Panc1 (cell line): ENCODE measurements around the gene EHD3. TPM values are rescaled to one million over a fixed set of nuclear protein-coding genes. Genes with fewer than 3 reads are reported as not detected.

Source experiments
- ATAC-seq: fragments of 200-7000 bp; cut with Tn5 transposase; 2 replicates; pipeline ENCODE4 v1.9.1; 2020; ENCODE audit warnings: mild to moderate bottlenecking, moderate library complexity
- BruUV-seq: library from RNA; stranded (reverse); fragments of 400-500 nt; replicated peaks from 2 replicates; lab custom pipeline; 2021; lab: Mats Ljungman, UMichigan
- CTCF ChIA-PET: fragments of 300-600 bp; sonication (Branson Sonifier 250); formaldehyde crosslinking; loops from one replicate; lab custom pipeline; 2022; ENCODE audit warnings: antibody characterized with exemption; lab: Charles Lee
- POLR2A ChIA-PET: fragments of 300-600 bp; sonication (Branson Sonifier 250); formaldehyde crosslinking; loops from one replicate; lab custom pipeline; 2022; ENCODE audit warnings: antibody characterized with exemption; lab: Charles Lee
- DNase-seq: peaks from one replicate; pipeline ENCODE4 v3.0.0-alpha.2; 2010; ENCODE audit warnings: low read depth, low spot score
- H3K27ac ChIP-seq: 2 replicates; pipeline ENCODE4 v1.5.1; 2011; ENCODE audit warnings: mild to moderate bottlenecking, low read length, inconsistent platforms
- H3K27me3 ChIP-seq: fragments of 200-500 bp; sonication (Bioruptor generic); 2 replicates; pipeline ENCODE4 v1.6.0; 2014; ENCODE audit warnings: low read length, inconsistent platforms; ENCODE audit not compliant: control insufficient read depth, insufficient read depth
- H3K36me3 ChIP-seq: fragments of 200-500 bp; sonication (Bioruptor generic); 2 replicates; pipeline ENCODE4 v1.5.1; 2014; ENCODE audit warnings: inconsistent platforms, mild to moderate bottlenecking, low read length, moderate library complexity; ENCODE audit not compliant: control insufficient read depth, insufficient read depth
- H3K4me1 ChIP-seq: 2 replicates; pipeline ENCODE4 v1.5.1; 2011; ENCODE audit warnings: inconsistent platforms, mild to moderate bottlenecking, low read length, moderate library complexity; ENCODE audit not compliant: control insufficient read depth, insufficient read depth
- H3K4me3 ChIP-seq, 2 experiments: 2 replicates each; pipeline ENCODE4 v1.5.1; 2011 to 2012; ENCODE audit warnings: low read depth in 2 of 2, low read length in 2 of 2, mild to moderate bottlenecking in 2 of 2, inconsistent platforms in 1 of 2, moderate library complexity in 1 of 2
- H3K9me3 ChIP-seq: fragments of 200-500 bp; sonication (Bioruptor generic); 2 replicates; pipeline ENCODE4 v1.5.1; 2014; ENCODE audit warnings: low read depth, mild to moderate bottlenecking, inconsistent platforms, low read length, moderate library complexity; ENCODE audit not compliant: control insufficient read depth, insufficient read depth
- POLR2AphosphoS5 ChIP-seq: IDR thresholded peaks from 2 replicates; pipeline ENCODE4 v1.6.1; 2012; ENCODE audit warnings: mild to moderate bottlenecking, low read depth, low read length, moderate library complexity
- SIN3A ChIP-seq: IDR thresholded peaks from 2 replicates; pipeline ENCODE4 v1.6.1; 2012; ENCODE audit warnings: low read depth, mild to moderate bottlenecking, low read length, moderate library complexity, borderline replicate concordance; ENCODE audit not compliant: insufficient read depth
- TCF7L2 ChIP-seq: IDR thresholded peaks from 2 replicates; pipeline ENCODE4 v1.6.1; 2011; ENCODE audit warnings: mild to moderate bottlenecking, low read depth, low read length, inconsistent platforms
- in situ Hi-C: cut with HindIII; loops from 2 replicates; pipeline ENCODE4 v1.10.0; 2016; ENCODE audit warnings: low sequenced_read_pairs, low pct_unique_long_range_greater_than_20kb
- intact Hi-C: fragments of 100-400 bp; cut with micrococcal nuclease; formaldehyde crosslinking; loops from one replicate; pipeline ENCODE4 v1.10.0; 2022; ENCODE audit not compliant: unreplicated experiment
- total RNA-seq: library from RNA; stranded (reverse); gene quantifications from one replicate; pipeline ENCODE4 v1.2.1, GENCODE V29; 2021; ENCODE audit not compliant: unreplicated experiment
- TF ChIP-seq, protein P1 (sequence below), 2 experiments: IDR thresholded peaks; 2 replicates each; pipeline ENCODE4 v1.6.1; 2011 to 2012; ENCODE audit warnings: low read depth in 2 of 2, control low read depth in 1 of 2, low read length in 1 of 2, mild to moderate bottlenecking in 1 of 2, moderate library complexity in 1 of 2; ENCODE audit not compliant: insufficient read depth in 1 of 2
- TF ChIP-seq, protein P2 (sequence below): fragments of 450-650 bp; IDR thresholded peaks from 2 replicates; pipeline ENCODE4 v1.5.1; 2017; ENCODE audit warnings: mild to moderate bottlenecking

Gene EHD3
- total RNA-seq, 1 experiment from 2014 or later, result 2.6 TPM

- intact Hi-C loops (loop anchor here (10.0 kb wide), 1 partner anchor 112 kb away; no protein-coding TSS in a partner anchor), in situ Hi-C loops (no loop called here)
- no peaks in the 10 kb centered on the region for H3K9me3 ChIP-seq
- peaks cover 4% of the 10 kb centered on the region; the same call in 1 of the 2 replicates for H3K27me3 ChIP-seq
- H3K36me3 ChIP-seq, result no peaks in the 10 kb centered on the region
- no TSS peak for BruUV-seq
- no peak overlapping the region for H3K4me3 ChIP-seq
- no peak for DNase-seq
- POLR2A ChIA-PET, result no interaction called here
- H3K4me1 ChIP-seq, result no peaks in the 10 kb centered on the region
- ATAC-seq, result no peak
- TF ChIP-seq, protein P1, sequence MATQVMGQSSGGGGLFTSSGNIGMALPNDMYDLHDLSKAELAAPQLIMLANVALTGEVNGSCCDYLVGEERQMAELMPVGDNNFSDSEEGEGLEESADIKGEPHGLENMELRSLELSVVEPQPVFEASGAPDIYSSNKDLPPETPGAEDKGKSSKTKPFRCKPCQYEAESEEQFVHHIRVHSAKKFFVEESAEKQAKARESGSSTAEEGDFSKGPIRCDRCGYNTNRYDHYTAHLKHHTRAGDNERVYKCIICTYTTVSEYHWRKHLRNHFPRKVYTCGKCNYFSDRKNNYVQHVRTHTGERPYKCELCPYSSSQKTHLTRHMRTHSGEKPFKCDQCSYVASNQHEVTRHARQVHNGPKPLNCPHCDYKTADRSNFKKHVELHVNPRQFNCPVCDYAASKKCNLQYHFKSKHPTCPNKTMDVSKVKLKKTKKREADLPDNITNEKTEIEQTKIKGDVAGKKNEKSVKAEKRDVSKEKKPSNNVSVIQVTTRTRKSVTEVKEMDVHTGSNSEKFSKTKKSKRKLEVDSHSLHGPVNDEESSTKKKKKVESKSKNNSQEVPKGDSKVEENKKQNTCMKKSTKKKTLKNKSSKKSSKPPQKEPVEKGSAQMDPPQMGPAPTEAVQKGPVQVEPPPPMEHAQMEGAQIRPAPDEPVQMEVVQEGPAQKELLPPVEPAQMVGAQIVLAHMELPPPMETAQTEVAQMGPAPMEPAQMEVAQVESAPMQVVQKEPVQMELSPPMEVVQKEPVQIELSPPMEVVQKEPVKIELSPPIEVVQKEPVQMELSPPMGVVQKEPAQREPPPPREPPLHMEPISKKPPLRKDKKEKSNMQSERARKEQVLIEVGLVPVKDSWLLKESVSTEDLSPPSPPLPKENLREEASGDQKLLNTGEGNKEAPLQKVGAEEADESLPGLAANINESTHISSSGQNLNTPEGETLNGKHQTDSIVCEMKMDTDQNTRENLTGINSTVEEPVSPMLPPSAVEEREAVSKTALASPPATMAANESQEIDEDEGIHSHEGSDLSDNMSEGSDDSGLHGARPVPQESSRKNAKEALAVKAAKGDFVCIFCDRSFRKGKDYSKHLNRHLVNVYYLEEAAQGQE (IDR thresholded peaks at IDR 0.05; ENCODE audit: insufficient read depth in 1 of 2, low read depth in 2 of 2, low read length in 1 of 2), result no peak
- TF ChIP-seq SIN3A, result no peak
- TF ChIP-seq, protein P2, sequence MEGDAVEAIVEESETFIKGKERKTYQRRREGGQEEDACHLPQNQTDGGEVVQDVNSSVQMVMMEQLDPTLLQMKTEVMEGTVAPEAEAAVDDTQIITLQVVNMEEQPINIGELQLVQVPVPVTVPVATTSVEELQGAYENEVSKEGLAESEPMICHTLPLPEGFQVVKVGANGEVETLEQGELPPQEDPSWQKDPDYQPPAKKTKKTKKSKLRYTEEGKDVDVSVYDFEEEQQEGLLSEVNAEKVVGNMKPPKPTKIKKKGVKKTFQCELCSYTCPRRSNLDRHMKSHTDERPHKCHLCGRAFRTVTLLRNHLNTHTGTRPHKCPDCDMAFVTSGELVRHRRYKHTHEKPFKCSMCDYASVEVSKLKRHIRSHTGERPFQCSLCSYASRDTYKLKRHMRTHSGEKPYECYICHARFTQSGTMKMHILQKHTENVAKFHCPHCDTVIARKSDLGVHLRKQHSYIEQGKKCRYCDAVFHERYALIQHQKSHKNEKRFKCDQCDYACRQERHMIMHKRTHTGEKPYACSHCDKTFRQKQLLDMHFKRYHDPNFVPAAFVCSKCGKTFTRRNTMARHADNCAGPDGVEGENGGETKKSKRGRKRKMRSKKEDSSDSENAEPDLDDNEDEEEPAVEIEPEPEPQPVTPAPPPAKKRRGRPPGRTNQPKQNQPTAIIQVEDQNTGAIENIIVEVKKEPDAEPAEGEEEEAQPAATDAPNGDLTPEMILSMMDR, result no peak
- no peak for TF ChIP-seq TCF7L2
- no peak for TF ChIP-seq POLR2AphosphoS5
- no peak overlapping the region for H3K27ac ChIP-seq
- CTCF ChIA-PET, result no interaction called here
Observed at GRCh38 chr2:31192851-31193392, 41.0 kb upstream of the EHD3 start.

- Histone ChIP-seq H3K36me3 (no peaks in the 10 kb centered on the region), H3K9me3 (no peaks in the 10 kb centered on the region), H3K27ac (no peak overlapping the region), H3K4me3 (no peak overlapping the region), H3K4me1 (no peaks in the 10 kb centered on the region), H3K27me3 (peaks cover 4% of the 10 kb centered on the region; the same call in 1 of the 2 replicates)
- TF ChIP-seq, protein P1 (IDR thresholded peaks at IDR 0.05; ENCODE audit: insufficient read depth in 1 of 2, low read depth in 2 of 2, low read length in 1 of 2), result no peak
- TF ChIP-seq, protein P2, result no peak
- TF ChIP-seq SIN3A (no peak), POLR2AphosphoS5 (no peak), TCF7L2 (no peak)
- ATAC-seq, result no peak
- DNase-seq, result no peak
- intact Hi-C loops (loop anchor here (10.0 kb wide), 1 partner anchor 111 kb away; no protein-coding TSS in a partner anchor), in situ Hi-C loops (no loop called here)
- BruUV-seq, result no TSS peak
- ChIA-PET POLR2A (no interaction called here), CTCF (no interaction called here)
Observed at GRCh38 chr2:31193806-31194205, 40.1 kb upstream of the EHD3 start.
